H1 (cell line): ENCODE data around the gene CACNA2D1. TPM values are rescaled to one million over a fixed set of nuclear protein-coding genes. Genes with fewer than 3 reads are reported as not detected.

Experiments
- CTCF ChIA-PET: fragments of 300-600 bp; sonication (Branson Sonifier 250); formaldehyde crosslinking; loops from one replicate; lab custom pipeline; 2021; ENCODE audit not compliant: partially characterized antibody; lab: Charles Lee
- POLR2A ChIA-PET: fragments of 300-600 bp; sonication (Branson Sonifier 250); formaldehyde crosslinking; loops from one replicate; lab custom pipeline; 2021; ENCODE audit warnings: inconsistent platforms; ENCODE audit not compliant: partially characterized antibody; lab: Charles Lee
- DNase-seq, 2 experiments: peaks; one replicate each; pipeline versions ENCODE4 v3.0.0 to v3.0.0-alpha.2; 2010 to 2022; ENCODE audit warnings: low spot score in 2 of 2, low read depth in 1 of 2, mixed read lengths in 1 of 2
- FAIRE-seq: peaks from 2 replicates; lab custom pipeline; 2011; peaks lifted over from hg19 to GRCh38; lab: Jason Lieb, UNC
- H2AFZ ChIP-seq: 2 replicates; pipeline ENCODE4 v1.8.1; 2012; ENCODE audit warnings: low read length, inconsistent platforms
- H2AK5ac ChIP-seq: 2 replicates; pipeline ENCODE4 v1.6.1; 2013; ENCODE audit warnings: low read depth, low read length
- H2BK120ac ChIP-seq: replicated peaks from 2 replicates; pipeline ENCODE3; 2013; ENCODE audit warnings: low read depth, low read length, inconsistent platforms
- H2BK12ac ChIP-seq: 2 replicates; pipeline ENCODE4 v1.6.1; 2013; ENCODE audit warnings: low read depth, low read length
- H2BK15ac ChIP-seq: 2 replicates; pipeline ENCODE4 v1.6.1; 2013; ENCODE audit warnings: low read length
- H2BK20ac ChIP-seq: 2 replicates; pipeline ENCODE4 v1.6.1; 2013; ENCODE audit warnings: low read length
- H2BK5ac ChIP-seq: 2 replicates; pipeline ENCODE4 v1.6.1; 2013; ENCODE audit warnings: low read depth, low read length
- H3K14ac ChIP-seq: 2 replicates; pipeline ENCODE4 v1.6.1; 2013; ENCODE audit warnings: inconsistent platforms; ENCODE audit not compliant: insufficient read length
- H3K18ac ChIP-seq: 2 replicates; pipeline ENCODE4 v1.6.1; 2013; ENCODE audit warnings: low read length; ENCODE audit errors: extremely low read depth
- H3K23ac ChIP-seq: 2 replicates; pipeline ENCODE4 v1.6.1; 2013; ENCODE audit warnings: inconsistent platforms; ENCODE audit not compliant: insufficient read length
- H3K23me2 ChIP-seq: 2 replicates; pipeline ENCODE4 v1.6.1; 2013; ENCODE audit warnings: low read depth, low read length
- H3K27ac ChIP-seq: 2 replicates; pipeline ENCODE4 v1.6.1; 2011; ENCODE audit warnings: low read depth, low read length, inconsistent platforms
- H3K27me3 ChIP-seq, 4 experiments: replicated peaks in 1 of 4; 1 replicate in 1 of 4; 2 replicates in 3 of 4; pipeline versions ENCODE4 v1.6.1 to v1.8.1; 2011 to 2013; ENCODE audit warnings: low read length in 3 of 4, mild to moderate bottlenecking in 3 of 4, inconsistent platforms in 2 of 4, mixed read lengths in 2 of 4, moderate library complexity in 1 of 4; ENCODE audit not compliant: control insufficient read depth in 3 of 4, insufficient read depth in 3 of 4; ENCODE audit errors: extremely low read depth in 1 of 4
- H3K36me3 ChIP-seq, 4 experiments: 2 replicates each; pipeline versions ENCODE4 v1.6.1 to v1.8.1; 2011 to 2013; ENCODE audit warnings: mild to moderate bottlenecking in 4 of 4, low read length in 3 of 4, moderate library complexity in 2 of 4, control low read depth in 1 of 4, inconsistent platforms in 1 of 4; ENCODE audit not compliant: insufficient read depth in 4 of 4, control insufficient read depth in 2 of 4
- H3K4ac ChIP-seq: replicated peaks from 2 replicates; pipeline ENCODE3; 2013; ENCODE audit warnings: low read length, low read depth, mixed read lengths, inconsistent platforms; ENCODE audit not compliant: insufficient read length
- H3K4me1 ChIP-seq, 4 experiments: replicated peaks in 1 of 4; 1 replicate in 1 of 4; 2 replicates in 3 of 4; pipeline versions ENCODE4 v1.6.1 to v1.8.1; 2011 to 2013; ENCODE audit warnings: low read length in 3 of 4, inconsistent platforms in 2 of 4, mixed read lengths in 1 of 4; ENCODE audit not compliant: insufficient read depth in 4 of 4, control insufficient read depth in 3 of 4
- H3K4me2 ChIP-seq, 2 experiments: 2 replicates each; pipeline versions ENCODE4 v1.6.1 to v1.8.1; 2011 to 2013; ENCODE audit warnings: low read depth in 2 of 2, low read length in 2 of 2, control low read depth in 1 of 2, inconsistent platforms in 1 of 2, mild to moderate bottlenecking in 1 of 2; ENCODE audit not compliant: insufficient read depth in 1 of 2
- H3K4me3 ChIP-seq, 4 experiments: fragments of 200-600, 300-600 bp in 1 of 4; sonication (generic), shearing (Covaris generic), sonication (Bioruptor Twin) in 1 of 4; 2 replicates each; pipeline versions ENCODE4 v1.5.1 to v1.8.1; 2011 to 2016; ENCODE audit warnings: low read length in 4 of 4, low read depth in 3 of 4, control low read depth in 2 of 4, inconsistent platforms in 2 of 4, mild to moderate bottlenecking in 2 of 4, mixed read lengths in 1 of 4, moderate library complexity in 1 of 4; ENCODE audit not compliant: insufficient read depth in 2 of 4; ENCODE audit errors: extremely low read depth in 1 of 4
- H3K56ac ChIP-seq: replicated peaks from 2 replicates; pipeline ENCODE3; 2013; ENCODE audit warnings: low read depth, mild to moderate bottlenecking, mixed read lengths, low read length, inconsistent platforms; ENCODE audit not compliant: insufficient read length
- H3K79me1 ChIP-seq: 2 replicates; pipeline ENCODE4 v1.6.1; 2013; ENCODE audit warnings: low read depth, low read length, control low read depth
- H3K79me2 ChIP-seq, 2 experiments: 2 replicates each; pipeline versions ENCODE4 v1.6.1 to v1.8.1; 2012 to 2013; ENCODE audit warnings: low read length in 2 of 2, mild to moderate bottlenecking in 2 of 2, inconsistent platforms in 1 of 2; ENCODE audit not compliant: insufficient read depth in 2 of 2, control insufficient read depth in 1 of 2
- H3K9ac ChIP-seq, 4 experiments: replicated peaks in 1 of 4; 1 replicate in 1 of 4; 2 replicates in 3 of 4; pipeline versions ENCODE4 v1.6.1 to v1.8.1; 2011 to 2013; ENCODE audit warnings: low read depth in 3 of 4, low read length in 3 of 4, control low read depth in 2 of 4, mild to moderate bottlenecking in 2 of 4, moderate library complexity in 2 of 4, inconsistent platforms in 1 of 4; ENCODE audit errors: extremely low read depth in 1 of 4
- H3K9me3 ChIP-seq, 2 experiments: 2 replicates each; pipeline versions ENCODE4 v1.6.1 to v1.8.1; 2012 to 2013; ENCODE audit warnings: mild to moderate bottlenecking in 2 of 2, moderate library complexity in 2 of 2, control low read depth in 1 of 2, inconsistent platforms in 1 of 2, low read depth in 1 of 2, low read length in 1 of 2, mixed read lengths in 1 of 2; ENCODE audit not compliant: insufficient read depth in 2 of 2
- H4K20me1 ChIP-seq, 2 experiments: replicated peaks in 1 of 2; 2 replicates each; pipeline versions ENCODE3 to v1.8.1; 2011 to 2013; ENCODE audit warnings: inconsistent platforms in 2 of 2, low read length in 2 of 2, mild to moderate bottlenecking in 1 of 2; ENCODE audit not compliant: insufficient read depth in 2 of 2, control insufficient read depth in 1 of 2
- H4K5ac ChIP-seq: 2 replicates; pipeline ENCODE4 v1.6.1; 2013; ENCODE audit warnings: low read length, low read depth, mixed read lengths, inconsistent platforms; ENCODE audit not compliant: insufficient read length
- H4K8ac ChIP-seq: 2 replicates; pipeline ENCODE4 v1.8.0; 2013; ENCODE audit warnings: mild to moderate bottlenecking, moderate library complexity, low read length, inconsistent platforms; ENCODE audit not compliant: insufficient read depth; ENCODE audit errors: extremely low read depth
- H4K91ac ChIP-seq: replicated peaks from 2 replicates; pipeline ENCODE3; 2013; ENCODE audit warnings: low read length, mixed read lengths, inconsistent platforms; ENCODE audit not compliant: insufficient read length
- ATF2 ChIP-seq: IDR thresholded peaks from 2 replicates; pipeline ENCODE4 v1.6.1; 2012; ENCODE audit warnings: low read length, inconsistent platforms
- CTBP2 ChIP-seq: IDR thresholded peaks from 2 replicates; pipeline ENCODE4 v1.7.0; 2011; ENCODE audit warnings: borderline replicate concordance, mild to moderate bottlenecking, moderate library complexity, mixed read lengths, low read length; ENCODE audit not compliant: insufficient read depth, insufficient read length
- KDM4A ChIP-seq: IDR thresholded peaks from one replicate; pipeline ENCODE4 v1.7.1; 2012; ENCODE audit warnings: low read depth, mild to moderate bottlenecking, moderate library complexity, low read length, inconsistent platforms; ENCODE audit not compliant: severe bottlenecking
- polyA plus RNA-seq, 7 experiments: library from polyadenylated mRNA; depleted of rRNA in 3 of 7; stranded (reverse) in 5 of 7; unstranded in 2 of 7; fragments of >200 nt in 5 of 7; fragments of 200-250 nt in 2 of 7; gene quantifications; 1 replicate in 5 of 7; 2 replicates in 1 of 7; 4 replicates in 1 of 7; pipeline versions ENCODE4 v1.2.1 to v1.2.3, GENCODE V29; 2011 to 2013; ENCODE audit warnings: missing spikeins in 2 of 7, mixed read lengths in 2 of 7
- total RNA-seq: library from RNA; stranded (reverse); fragmentation: NEBNext Ultra II Directional; extraction: Animal tissue kit (Norgen Biotek cat#: 25700); gene quantifications from 2 replicates; pipeline ENCODE4 v1.2.1, GENCODE V29; 2021

Gene CACNA2D1
- total and polyA plus RNA-seq, 2 of the 8 experiments (the other 6 are each of a cell fraction or from before 2014, with no cell fraction given): 4.3 to 27.3 TPM

GRCh38 chr7:81929386-81929785 is 514.2 kb downstream of the CACNA2D1 start:
- H3K4me1 ChIP-seq: peaks cover 0 to 4% (median 0%) of the 10 kb centered on the region in 4 experiments; a peak in 1 of 7 replicates
- DNase-seq: no peak
- H3K14ac ChIP-seq: no peak overlapping the region
- ChIA-PET CTCF (interaction anchor here (0.8 to 1.2 kb wide), 2 partner anchors 429 to 458 kb away, joined by 3 to 4 read pairs; no protein-coding TSS in a partner anchor), POLR2A (no interaction called here)
- H2AK5ac ChIP-seq: no peak overlapping the region
- H3K36me3 ChIP-seq: no peaks in the 10 kb centered on the region
- H3K4me2 ChIP-seq: no peak overlapping the region
- no peaks in the 10 kb centered on the region for H3K79me2 ChIP-seq
- H2BK120ac ChIP-seq: no peak overlapping the region
- no peaks in the 10 kb centered on the region for H4K20me1 ChIP-seq
- no peak overlapping the region for H3K4ac ChIP-seq
- H2BK20ac ChIP-seq: no peak overlapping the region
- H4K8ac ChIP-seq: no peak overlapping the region
- no peak overlapping the region for H4K91ac ChIP-seq
- no peak overlapping the region for H2BK12ac ChIP-seq
- no peaks in the 10 kb centered on the region for H3K23me2 ChIP-seq
- no peaks in the 10 kb centered on the region for H3K9me3 ChIP-seq
- H2BK5ac ChIP-seq: no peak overlapping the region
- H2AFZ ChIP-seq: no peak overlapping the region
- no peak overlapping the region for H2BK15ac ChIP-seq
- no peak for FAIRE-seq
- no peak overlapping the region for H3K4me3 ChIP-seq
- no peak overlapping the region for H3K18ac ChIP-seq
- H3K23ac ChIP-seq: no peak overlapping the region
- H3K27ac ChIP-seq: no peak overlapping the region
- no peak overlapping the region for H3K9ac ChIP-seq
- H3K27me3 ChIP-seq: no peaks in the 10 kb centered on the region
- no peak overlapping the region for H4K5ac ChIP-seq
- H3K79me1 ChIP-seq: no peaks in the 10 kb centered on the region
- H3K56ac ChIP-seq: no peak overlapping the region
- TF ChIP-seq ATF2 (no peak), CTBP2 (no peak), KDM4A (no peak)
